Psoas muscle (tissue), 8 donors: Measurements from ENCODE around the gene NRAS. TPM values are rescaled to one million over a fixed set of nuclear protein-coding genes. Genes with fewer than 3 reads are reported as not detected.

ENCODE experiments used
- ATAC-seq, 4 donors: fragments of 200-7000 bp; cut with Tn5 transposase; one replicate each; pipeline ENCODE4 v1.9.1; 2020; ENCODE audit warnings: moderate library complexity in 3 of 4, mild to moderate bottlenecking in 2 of 4
- DNase-seq, 2 donors: peaks; one replicate each; pipeline ENCODE4 v3.0.0-alpha.2; 2020
- H3K27ac ChIP-seq: fragments of 200-600 bp; one replicate; pipeline ENCODE4 v1.8.0; 2022
- H3K27me3 ChIP-seq, 3 donors: fragments of 200-600 bp in 1 of 3; one replicate each; pipeline versions ENCODE4 v1.6.1 to v1.8.0; 2013 to 2022; ENCODE audit warnings: low read length in 2 of 3, mild to moderate bottlenecking in 2 of 3, moderate library complexity in 1 of 3; ENCODE audit not compliant: insufficient read depth in 3 of 3
- H3K36me3 ChIP-seq, 2 donors: fragments of 200-600 bp in 1 of 2; one replicate each; pipeline versions ENCODE4 v1.6.1 to v1.8.0; 2013 to 2022; ENCODE audit warnings: low read depth in 1 of 2, mild to moderate bottlenecking in 1 of 2, moderate library complexity in 1 of 2; ENCODE audit not compliant: insufficient read depth in 1 of 2
- H3K4me1 ChIP-seq: fragments of 200-600 bp; one replicate; pipeline ENCODE4 v1.8.0; 2022
- H3K4me3 ChIP-seq: fragments of 200-600 bp; one replicate; pipeline ENCODE4 v1.8.0; 2022; ENCODE audit warnings: mild to moderate bottlenecking
- H3K9me3 ChIP-seq: fragments of 200-600 bp; one replicate; pipeline ENCODE4 v1.8.0; 2022
- WGBS, 3 donors: extraction: QIAGEN DNeasy Blood & Tissue Kit; methylation state at CpG; one replicate each; pipeline versions ENCODE4 v1.1.6 to v1.1.7; 2013; 5-methylcytosine and 5-hydroxymethylcytosine counted together
- intact Hi-C, 2 donors: fragments of 100-400 bp; cut with DNase I; formaldehyde crosslinking; loops; one replicate each; pipeline versions ENCODE4 v1.11.0 to v1.14.2; 2022
- polyA plus RNA-seq, 3 donors: library from polyadenylated mRNA; stranded (reverse); fragments of 200-250 nt; gene quantifications; one replicate each; pipeline ENCODE4 v1.2.3, GENCODE V29; 2013
- total RNA-seq, 4 donors: library from RNA; stranded (reverse); fragmentation: NEBNext Ultra II Directional in 2 of 4; extraction: Animal tissue kit (Norgen Biotek cat#: 25700) in 2 of 4; gene quantifications; one replicate each; pipeline versions ENCODE4 v1.2.1 to v1.2.4, GENCODE V29; 2021 to 2023
- TF ChIP-seq, protein P1 (sequence below): fragments of 200-600 bp; IDR thresholded peaks from one replicate; pipeline ENCODE4 v1.8.0; 2022; ENCODE audit warnings: antibody characterized with exemption
- donor health status: healthy with polysubstance abuse.
- donor health status: DM: no; HTN: no; CAD: no; lungs with moderate emphysema.
- donor health status: Bipolar disorder and iron deficiency.
- donor health status: healthy.
- donor health status: DM: yes; HTN: yes; CAD: no.
- donor health status: DM: no; HTN: no; CAD: no.
- donor health status: DM: no; HTN: no; CAD: no.
- donor health status: DM: yes; HTN: yes; CAD: no.

NRAS gene
- total and polyA plus RNA-seq, 7 donors = 3.6 to 15.8 (median 5.9) TPM

- TF ChIP-seq, protein P1, sequence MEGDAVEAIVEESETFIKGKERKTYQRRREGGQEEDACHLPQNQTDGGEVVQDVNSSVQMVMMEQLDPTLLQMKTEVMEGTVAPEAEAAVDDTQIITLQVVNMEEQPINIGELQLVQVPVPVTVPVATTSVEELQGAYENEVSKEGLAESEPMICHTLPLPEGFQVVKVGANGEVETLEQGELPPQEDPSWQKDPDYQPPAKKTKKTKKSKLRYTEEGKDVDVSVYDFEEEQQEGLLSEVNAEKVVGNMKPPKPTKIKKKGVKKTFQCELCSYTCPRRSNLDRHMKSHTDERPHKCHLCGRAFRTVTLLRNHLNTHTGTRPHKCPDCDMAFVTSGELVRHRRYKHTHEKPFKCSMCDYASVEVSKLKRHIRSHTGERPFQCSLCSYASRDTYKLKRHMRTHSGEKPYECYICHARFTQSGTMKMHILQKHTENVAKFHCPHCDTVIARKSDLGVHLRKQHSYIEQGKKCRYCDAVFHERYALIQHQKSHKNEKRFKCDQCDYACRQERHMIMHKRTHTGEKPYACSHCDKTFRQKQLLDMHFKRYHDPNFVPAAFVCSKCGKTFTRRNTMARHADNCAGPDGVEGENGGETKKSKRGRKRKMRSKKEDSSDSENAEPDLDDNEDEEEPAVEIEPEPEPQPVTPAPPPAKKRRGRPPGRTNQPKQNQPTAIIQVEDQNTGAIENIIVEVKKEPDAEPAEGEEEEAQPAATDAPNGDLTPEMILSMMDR = no peak
- 29 to 42% (median 40%) methylated on average over 2 of the region's 2 CpGs for WGBS, 3 donors
- H3K36me3 ChIP-seq = peaks cover 2 to 67% of the 10 kb centered on the region in 2 donors
These were observed 28.7 kb upstream of the NRAS start for GRCh38 chr1:114745291-114745690.

GRCh38 chr1:114741963-114742746 lies 25.6 kb upstream of the NRAS start:
- H3K4me1 ChIP-seq = peaks cover 89% of the 10 kb centered on the region
- H3K27me3 ChIP-seq = no peaks in the 10 kb centered on the region
- H3K27ac ChIP-seq = peak overlapping the region; percentile 100
- intact Hi-C loops = loop anchor here in 1 of 2 donors (5.0 kb wide), 1 partner anchor 35 kb away; no protein-coding TSS in a partner anchor
- 60 to 81% (median 67%) methylated on average over 11 of the region's 11 CpGs for WGBS, 3 donors
- H3K9me3 ChIP-seq = no peaks in the 10 kb centered on the region
- TF ChIP-seq, protein P1 = no peak
- ATAC-seq = peak; percentile 49 to 70 (median 52)
- H3K4me3 ChIP-seq = peak overlapping the region; percentile 5
- H3K36me3 ChIP-seq = peaks cover 2 to 71% of the 10 kb centered on the region in 2 donors
- DNase-seq = no peak

More at GRCh38 chr1:114745291-114745690, 28.7 kb upstream of the NRAS start:
- ATAC-seq = peak; percentile 75 to 81 (median 77)
- H3K27me3 ChIP-seq = no peaks in the 10 kb centered on the region
- H3K4me3 ChIP-seq = peak overlapping the region; percentile 13
- peaks cover 99% of the 10 kb centered on the region for H3K4me1 ChIP-seq
- DNase-seq = no peak
- H3K9me3 ChIP-seq = no peaks in the 10 kb centered on the region
- intact Hi-C loops = no loop called here
- H3K27ac ChIP-seq = peak overlapping the region; percentile 100

GRCh38 chr1:114740331-114740730 lies 23.8 kb upstream of the NRAS start:
- Histone ChIP-seq H3K4me1 (peaks cover 88% of the 10 kb centered on the region), H3K36me3 (peaks cover 8 to 76% of the 10 kb centered on the region in 2 donors), H3K27ac (peak overlapping the region; percentile 100), H3K9me3 (no peaks in the 10 kb centered on the region), H3K27me3 (no peaks in the 10 kb centered on the region), H3K4me3 (no peak overlapping the region)
- no peak for DNase-seq
- 71 to 90% (median 81%) methylated on average over 1 of the region's 1 CpG for WGBS, 3 donors
- intact Hi-C loops = loop anchor here in 1 of 2 donors (5.0 kb wide), 1 partner anchor 33 kb away; no protein-coding TSS in a partner anchor
- TF ChIP-seq, protein P1 = no peak
- ATAC-seq = no peak

DNA sequence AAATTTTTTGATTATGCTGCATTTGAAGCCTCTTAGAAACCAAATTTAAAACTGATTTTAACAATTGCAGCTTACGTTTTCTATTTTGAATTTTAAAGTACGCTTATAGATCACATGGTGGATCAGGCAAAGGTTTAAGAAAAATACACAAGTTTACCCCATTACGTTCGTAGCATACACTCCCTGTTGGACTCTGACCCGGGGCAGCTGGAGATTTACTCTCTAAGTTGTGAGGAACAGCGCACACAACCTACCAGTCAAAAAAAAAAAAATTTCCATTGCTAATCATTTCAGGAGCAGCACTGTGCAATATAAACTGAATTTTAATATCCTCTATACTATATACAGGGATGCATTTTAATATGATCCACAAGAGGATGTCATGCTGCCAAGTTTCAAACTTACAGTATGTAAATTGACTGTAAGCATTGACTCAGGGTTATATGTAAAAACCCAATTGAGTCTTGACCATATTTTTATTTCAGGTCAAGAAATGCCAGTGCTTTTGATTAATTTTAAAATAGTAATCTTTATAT lies 20.8 kb upstream of the NRAS start:
- peaks cover 12 to 94% of the 10 kb centered on the region in 2 donors for H3K36me3 ChIP-seq
- intact Hi-C loops = no loop called here
- DNase-seq (no peak), ATAC-seq (no peak)
- H3K27me3 ChIP-seq = no peaks in the 10 kb centered on the region
- H3K4me3 ChIP-seq = no peak overlapping the region
- peaks cover 76% of the 10 kb centered on the region for H3K4me1 ChIP-seq
- peak overlapping the region; percentile 100 for H3K27ac ChIP-seq
- no peaks in the 10 kb centered on the region for H3K9me3 ChIP-seq
- WGBS, 3 donors = 88 to 95% (median 93%) methylated on average over 6 of the region's 6 CpGs
- TF ChIP-seq, protein P1 = no peak
